Ovary (tissue), 3 donors: ENCODE measurements around the gene CDK5RAP2.

ENCODE experiments used
- EP300 ChIP-seq: sonication (generic); formaldehyde crosslinking; IDR thresholded peaks from one replicate; pipeline ENCODE4 v1.6.1; 2017; ENCODE audit warnings: antibody characterized with exemption
- POLR2A ChIP-seq: fragments of 450-650 bp; IDR thresholded peaks from one replicate; pipeline ENCODE4 v1.6.1; 2017; ENCODE audit warnings: antibody characterized with exemption, mild to moderate bottlenecking, moderate library complexity
- TF ChIP-seq, protein P1 (sequence below), 3 donors: fragments of 450-650 bp in 2 of 3; fragments of 200-600 bp in 1 of 3; IDR thresholded peaks; one replicate each; pipeline versions ENCODE4 v1.5.1 to v1.8.0; 2016 to 2022; ENCODE audit warnings: antibody characterized with exemption in 3 of 3, mild to moderate bottlenecking in 1 of 3
- donor health status: DM: no; HTN: no; CAD: no.

DNA sequence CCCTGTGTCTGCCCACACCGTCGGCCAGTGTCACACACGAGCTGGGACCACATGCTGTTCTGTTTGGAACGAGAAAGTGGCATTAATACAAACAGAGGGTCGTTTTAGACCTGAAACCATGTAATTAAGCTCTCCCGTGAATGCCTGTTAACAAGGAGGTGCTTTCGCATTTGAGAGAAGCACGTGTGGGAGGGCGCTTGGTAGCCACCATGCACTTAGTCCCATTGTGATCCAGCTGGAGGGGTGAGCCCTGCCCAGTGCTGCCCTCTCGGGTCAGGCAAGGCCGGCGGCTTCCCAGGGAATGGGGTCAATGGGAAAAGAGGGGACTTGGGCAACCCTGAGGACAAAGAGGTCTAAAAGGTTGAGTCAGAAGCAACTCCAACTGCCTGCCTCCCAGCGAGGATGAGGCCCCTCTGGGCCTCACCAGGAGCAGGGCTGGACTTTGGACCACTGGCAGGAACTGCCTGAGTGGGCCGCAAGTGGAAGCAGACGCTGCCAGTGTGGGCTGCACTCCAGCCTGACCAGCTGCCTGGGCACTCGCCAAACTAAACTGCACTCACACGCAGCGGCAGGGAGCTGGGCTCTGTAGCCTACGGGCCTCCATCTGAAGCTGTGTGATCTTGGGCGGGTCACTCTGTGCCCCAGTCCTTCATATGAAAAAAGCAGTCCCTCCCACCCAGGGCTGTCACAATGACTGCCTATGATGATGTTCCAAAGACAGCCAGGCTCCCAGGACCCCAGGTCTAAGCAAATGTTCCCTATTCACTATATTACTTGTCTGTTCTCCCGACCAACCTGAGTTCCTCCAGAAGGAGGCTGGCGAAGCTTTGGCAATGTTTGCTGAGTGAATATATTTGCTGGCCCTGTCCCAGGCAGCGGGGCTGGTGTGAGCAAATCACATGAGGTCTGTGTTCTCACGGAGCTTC is 195.7 kb downstream of the CDK5RAP2 start:
- TF ChIP-seq, protein P1, sequence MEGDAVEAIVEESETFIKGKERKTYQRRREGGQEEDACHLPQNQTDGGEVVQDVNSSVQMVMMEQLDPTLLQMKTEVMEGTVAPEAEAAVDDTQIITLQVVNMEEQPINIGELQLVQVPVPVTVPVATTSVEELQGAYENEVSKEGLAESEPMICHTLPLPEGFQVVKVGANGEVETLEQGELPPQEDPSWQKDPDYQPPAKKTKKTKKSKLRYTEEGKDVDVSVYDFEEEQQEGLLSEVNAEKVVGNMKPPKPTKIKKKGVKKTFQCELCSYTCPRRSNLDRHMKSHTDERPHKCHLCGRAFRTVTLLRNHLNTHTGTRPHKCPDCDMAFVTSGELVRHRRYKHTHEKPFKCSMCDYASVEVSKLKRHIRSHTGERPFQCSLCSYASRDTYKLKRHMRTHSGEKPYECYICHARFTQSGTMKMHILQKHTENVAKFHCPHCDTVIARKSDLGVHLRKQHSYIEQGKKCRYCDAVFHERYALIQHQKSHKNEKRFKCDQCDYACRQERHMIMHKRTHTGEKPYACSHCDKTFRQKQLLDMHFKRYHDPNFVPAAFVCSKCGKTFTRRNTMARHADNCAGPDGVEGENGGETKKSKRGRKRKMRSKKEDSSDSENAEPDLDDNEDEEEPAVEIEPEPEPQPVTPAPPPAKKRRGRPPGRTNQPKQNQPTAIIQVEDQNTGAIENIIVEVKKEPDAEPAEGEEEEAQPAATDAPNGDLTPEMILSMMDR (IDR thresholded peaks at IDR 0.05), result no peak
- TF ChIP-seq POLR2A (no peak), EP300 (no peak)
